SK-N-SH (cell line): ENCODE results near the gene EDN1. TPM values are rescaled to one million over a fixed set of nuclear protein-coding genes. Genes with fewer than 3 reads are reported as not detected.

ENCODE experiments used
- CTCF ChIA-PET: fragments of 300-600, 350-600 bp; formaldehyde crosslinking; extraction: SDS; loops from one replicate; lab custom pipeline; 2021; lab: Yijun Ruan, JAX
- POLR2A ChIA-PET: fragments of 350-600 bp; sonication (Branson Sonifier 250); formaldehyde crosslinking; extraction: SDS; loops from one replicate; lab custom pipeline; 2020; ENCODE audit warnings: antibody characterized with exemption, inconsistent platforms; lab: Yijun Ruan, JAX
- DNase-seq: peaks from one replicate; pipeline ENCODE4 v3.0.0; 2012
- H2AFZ ChIP-seq: fragments of 200-600 bp; sonication (generic); 2 replicates; pipeline ENCODE4 v1.8.1; 2016; ENCODE audit warnings: antibody characterized with exemption, mild to moderate bottlenecking, low read depth
- H3F3A ChIP-seq: fragments of 200-600 bp; sonication (generic); replicated peaks from 2 replicates; pipeline ENCODE3; 2016; ENCODE audit warnings: antibody characterized with exemption, mild to moderate bottlenecking; ENCODE audit not compliant: insufficient read depth
- H3K27ac ChIP-seq, 2 experiments: fragments of 200-500 bp in 1 of 2; fragments of 200-600 bp in 1 of 2; sonication (Bioruptor generic) in 1 of 2; sonication (generic), shearing (Covaris generic) in 1 of 2; 2 replicates each; pipeline versions ENCODE4 v1.5.1 to v1.6.1; 2014 to 2016; ENCODE audit warnings: low read depth in 2 of 2, inconsistent platforms in 1 of 2, low read length in 1 of 2, mild to moderate bottlenecking in 1 of 2, mixed read lengths in 1 of 2
- H3K27me3 ChIP-seq: fragments of 200-600 bp; sonication (generic), shearing (Covaris generic); 2 replicates; pipeline ENCODE4 v1.6.1; 2016; ENCODE audit warnings: mixed run types; ENCODE audit not compliant: insufficient read depth
- H3K36me3 ChIP-seq, 2 experiments: fragments of 200-500 bp in 1 of 2; fragments of 200-600 bp in 1 of 2; sonication (Bioruptor generic) in 1 of 2; sonication (generic) in 1 of 2; replicated peaks in 1 of 2; 2 replicates each; pipeline versions ENCODE3 to v1.5.1; 2014 to 2016; ENCODE audit warnings: low read length in 1 of 2, mild to moderate bottlenecking in 1 of 2; ENCODE audit not compliant: insufficient read depth in 2 of 2, control insufficient read depth in 1 of 2
- H3K4me1 ChIP-seq, 2 experiments: fragments of 200-500 bp in 1 of 2; fragments of 200-600 bp in 1 of 2; sonication (Bioruptor generic) in 1 of 2; sonication (generic), shearing (Covaris generic) in 1 of 2; 2 replicates each; pipeline versions ENCODE4 v1.5.1 to v1.6.1; 2014 to 2016; ENCODE audit warnings: low read depth in 1 of 2, low read length in 1 of 2, mixed run types in 1 of 2; ENCODE audit not compliant: insufficient read depth in 2 of 2, control insufficient read depth in 1 of 2
- H3K4me2 ChIP-seq: fragments of 200-600 bp; sonication (generic), shearing (Covaris generic); 2 replicates; pipeline ENCODE4 v1.6.1; 2017; ENCODE audit warnings: mixed run types
- H3K4me3 ChIP-seq, 2 experiments: fragments of 200-500 bp in 1 of 2; fragments of 200-600 bp in 1 of 2; sonication (Bioruptor generic) in 1 of 2; sonication (generic), shearing (Covaris generic) in 1 of 2; 2 replicates each; pipeline versions ENCODE4 v1.5.1 to v1.8.1; 2014 to 2016; ENCODE audit warnings: low read depth in 2 of 2, inconsistent platforms in 1 of 2, low read length in 1 of 2, mild to moderate bottlenecking in 1 of 2, mixed read lengths in 1 of 2, moderate library complexity in 1 of 2
- H3K79me2 ChIP-seq: fragments of 200-600 bp; sonication (generic); 2 replicates; pipeline ENCODE4 v1.8.1; 2017; ENCODE audit warnings: mild to moderate bottlenecking; ENCODE audit not compliant: insufficient read depth
- H3K9ac ChIP-seq: fragments of 200-600 bp; sonication (generic); 2 replicates; pipeline ENCODE4 v1.6.1; 2017; ENCODE audit warnings: mixed run types
- H3K9me2 ChIP-seq: fragments of 200-600 bp; sonication (generic); 2 replicates; pipeline ENCODE4 v1.6.1; 2017; ENCODE audit warnings: mixed run types
- H3K9me3 ChIP-seq: fragments of 200-600 bp; sonication (generic); 2 replicates; pipeline ENCODE4 v1.6.1; 2017; ENCODE audit warnings: mixed run types, mild to moderate bottlenecking, moderate library complexity
- H4K20me1 ChIP-seq: fragments of 200-600 bp; sonication (generic); 2 replicates; pipeline ENCODE4 v1.6.1; 2017; ENCODE audit warnings: mild to moderate bottlenecking, mixed run types; ENCODE audit not compliant: insufficient read depth
- CHD2 ChIP-seq: fragments of 150-350 bp; IDR thresholded peaks from 2 replicates; pipeline ENCODE4 v1.6.1; 2018; ENCODE audit warnings: low read length; ENCODE audit not compliant: partially characterized antibody
- ELF1 ChIP-seq: IDR thresholded peaks from 2 replicates; pipeline ENCODE4 v1.4.0; 2012
- EZH2phosphoT487 ChIP-seq: fragments of 200-600 bp; sonication (generic); IDR thresholded peaks from 2 replicates; pipeline ENCODE4 v1.6.1; 2017; ENCODE audit warnings: low read depth, mixed run types, mild to moderate bottlenecking, antibody characterized with exemption, moderate library complexity, borderline replicate concordance
- FOSL2 ChIP-seq: IDR thresholded peaks from 2 replicates; pipeline ENCODE4 v1.4.0; 2012; ENCODE audit warnings: low read depth, mild to moderate bottlenecking, moderate library complexity, borderline replicate concordance
- FOXJ3 ChIP-seq: sonication (generic); formaldehyde crosslinking; IDR thresholded peaks from 2 replicates; pipeline ENCODE4 v1.5.1; 2020; ENCODE audit warnings: mild to moderate bottlenecking, missing genetic modification reagents
- FOXM1 ChIP-seq: IDR thresholded peaks from 2 replicates; pipeline ENCODE4 v1.4.0; 2012; ENCODE audit warnings: low read depth, mild to moderate bottlenecking
- GABPA ChIP-seq: IDR thresholded peaks from 2 replicates; pipeline ENCODE4 v1.4.0; 2012; ENCODE audit warnings: low read depth, mild to moderate bottlenecking
- GATA2 ChIP-seq: sonication (generic); formaldehyde crosslinking; IDR thresholded peaks from 2 replicates; pipeline ENCODE4 v1.5.0; 2020; ENCODE audit warnings: mild to moderate bottlenecking, missing genetic modification reagents
- JUND ChIP-seq: IDR thresholded peaks from 2 replicates; pipeline ENCODE4 v1.4.0; 2012
- MEF2A ChIP-seq: IDR thresholded peaks from 2 replicates; pipeline ENCODE4 v1.4.0; 2012; ENCODE audit warnings: low read depth, borderline replicate concordance
- MXI1 ChIP-seq: IDR thresholded peaks from 2 replicates; pipeline ENCODE4 v1.6.1; 2012; ENCODE audit warnings: mild to moderate bottlenecking, low read depth, low read length, improper control_type of control experiment
- NRF1 ChIP-seq: IDR thresholded peaks from 2 replicates; pipeline ENCODE4 v1.6.1; 2012; ENCODE audit warnings: low read depth, mild to moderate bottlenecking, low read length
- POLR2AphosphoS5 ChIP-seq: IDR thresholded peaks from 2 replicates; pipeline ENCODE4 v1.6.1; 2012; ENCODE audit warnings: low read depth, low read length
- RAD21 ChIP-seq: IDR thresholded peaks from 2 replicates; pipeline ENCODE4 v1.6.1; 2012; ENCODE audit warnings: mild to moderate bottlenecking, low read length
- REST ChIP-seq: IDR thresholded peaks from 2 replicates; pipeline ENCODE4 v1.6.1; 2012; ENCODE audit warnings: mild to moderate bottlenecking, low read depth, low read length, moderate library complexity
- SMC3 ChIP-seq: IDR thresholded peaks from 2 replicates; pipeline ENCODE4 v1.6.1; 2012; ENCODE audit warnings: low read depth, low read length, improper control_type of control experiment
- TAF1 ChIP-seq: IDR thresholded peaks from 2 replicates; pipeline ENCODE4 v1.6.1; 2012; ENCODE audit warnings: low read depth, mild to moderate bottlenecking, low read length, moderate library complexity, borderline replicate concordance
- TCF12 ChIP-seq: IDR thresholded peaks from 2 replicates; pipeline ENCODE4 v1.4.0; 2012
- TEAD4 ChIP-seq: IDR thresholded peaks from 2 replicates; pipeline ENCODE4 v1.4.0; 2012; ENCODE audit warnings: mild to moderate bottlenecking, borderline replicate concordance; ENCODE audit not compliant: insufficient read depth
- USF1 ChIP-seq: IDR thresholded peaks from 2 replicates; pipeline ENCODE4 v1.4.0; 2012; ENCODE audit warnings: low read depth, borderline replicate concordance
- USF2 ChIP-seq: fragments of 150-350 bp; IDR thresholded peaks from 2 replicates; pipeline ENCODE4 v1.6.1; 2017; ENCODE audit warnings: antibody characterized with exemption, low read length, low read depth, borderline replicate concordance
- YY1 ChIP-seq: IDR thresholded peaks from 2 replicates; pipeline ENCODE4 v1.4.0; 2012; ENCODE audit warnings: low read depth, mild to moderate bottlenecking
- WGBS: methylation state at CpG from one replicate; pipeline ENCODE4 v1.1.6; 2017; ENCODE audit warnings: low lambda C conversion rate; 5-methylcytosine and 5-hydroxymethylcytosine counted together
- polyA plus RNA-seq, 3 experiments: library from polyadenylated mRNA; depleted of rRNA; stranded (reverse); fragments of >200 nt; gene quantifications; 2 replicates each; pipeline ENCODE4 v1.2.3, GENCODE V29; 2012

EDN1 gene
- polyA plus RNA-seq, 1 of the 3 experiments (the other 2 are of a cell fraction), result 1.3 TPM

GRCh38 chr6:12245360-12245759 is 44.8 kb upstream of the EDN1 start (continued):
- TF ChIP-seq USF2 (no peak), MEF2A (no peak), FOXJ3 (CRISPR knock-in tag) (no peak), USF1 (no peak), CHD2 (no peak), FOSL2 (no peak), GABPA (no peak), TAF1 (no peak), SMC3 (no peak)

- ChIA-PET POLR2A (no interaction called here), CTCF (interaction anchor here (0.8 to 2.0 kb wide), 3 partner anchors 12 to 590 kb away, joined by 3 to 10 read pairs (median 3); no protein-coding TSS in a partner anchor)
- Histone ChIP-seq H3K9me2 (no peaks in the 10 kb centered on the region), H3K9ac (no peak overlapping the region), H3F3A (no peaks in the 10 kb centered on the region), H3K4me2 (no peak overlapping the region), H3K27me3 (no peaks in the 10 kb centered on the region), H3K4me3 (no peak overlapping the region), H3K36me3 (no peaks in the 10 kb centered on the region), H3K27ac (no peak overlapping the region), H4K20me1 (no peaks in the 10 kb centered on the region), H3K9me3 (no peaks in the 10 kb centered on the region), H3K79me2 (no peaks in the 10 kb centered on the region), H2AFZ (no peak overlapping the region), H3K4me1 (no peaks in the 10 kb centered on the region; a peak in 1 of 4 replicates)
- 71% methylated on average over 5 of the region's 6 CpGs for WGBS
- no peak for DNase-seq
- TF ChIP-seq FOSL2 (no peak), RAD21 (no peak), USF2 (no peak), TCF12 (no peak), GATA2 (CRISPR knock-in tag) (no peak), TEAD4 (no peak), NRF1 (no peak), JUND (no peak), EZH2phosphoT487 (no peak), REST (no peak), MXI1 (no peak), POLR2AphosphoS5 (no peak), ELF1 (no peak), FOXM1 (no peak), YY1 (no peak), USF1 (no peak)
Measured at GRCh38 chr6:12245763-12246718, 44.1 kb upstream of the EDN1 start.
